GM18858 (cell line): Measurements from ENCODE around the gene USP1.

Experiments used
- ATAC-seq: cut with Tn5 transposase; IDR thresholded peaks from one replicate; pipeline ENCODE4 v1.9.1; 2021; ENCODE audit not compliant: unreplicated experiment

USP1 gene

DNA sequence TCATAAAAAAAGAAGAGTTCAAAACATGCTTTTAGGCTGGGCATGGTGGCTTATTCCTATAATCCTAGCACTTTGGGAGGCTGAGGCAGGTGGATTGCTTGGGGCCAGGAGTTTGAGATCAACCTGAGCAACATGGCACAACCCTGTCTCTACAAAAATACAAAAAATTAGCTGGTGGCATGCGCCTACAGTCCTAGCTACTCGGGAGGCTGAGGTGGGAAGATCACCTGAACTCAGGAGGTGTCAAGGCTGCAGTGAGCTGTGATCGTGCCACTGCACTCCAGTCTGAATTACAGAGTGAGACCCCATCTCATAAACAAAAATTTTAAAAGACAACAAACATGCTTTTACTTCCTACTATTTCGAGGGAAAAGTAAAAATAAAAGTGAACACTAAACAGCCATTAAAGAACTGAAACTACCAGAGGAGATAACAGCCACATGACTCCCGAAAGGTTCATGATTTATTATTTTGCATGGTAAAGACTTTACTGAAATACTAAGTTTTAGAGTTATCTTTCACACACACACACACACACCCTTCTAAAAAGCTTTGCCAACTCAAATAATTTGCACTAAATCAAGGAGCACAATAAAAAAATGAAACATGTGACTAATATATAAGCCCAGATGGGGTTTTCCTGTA is 48.1 kb downstream of the USP1 start:
- no peak for ATAC-seq

DNA sequence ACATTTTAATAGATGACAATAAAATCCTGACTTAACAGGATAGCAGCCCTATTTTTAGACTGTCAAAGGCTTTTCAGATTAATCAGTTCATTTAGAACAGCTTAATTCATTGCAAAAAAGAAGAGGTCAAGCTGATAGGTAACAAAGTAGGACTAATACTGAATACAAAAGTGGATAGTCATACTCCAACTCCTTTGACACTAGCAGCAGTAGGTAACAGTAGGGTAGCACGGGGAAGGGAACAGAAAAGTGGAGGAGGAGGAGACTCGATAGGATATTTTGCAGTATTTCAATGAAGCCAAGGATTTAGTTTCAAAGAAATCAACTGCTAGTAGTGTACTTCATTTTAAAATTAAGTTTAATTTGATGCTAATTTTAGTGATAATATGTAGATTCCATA is 51.1 kb downstream of the USP1 start:
- ATAC-seq: no peak

DNA sequence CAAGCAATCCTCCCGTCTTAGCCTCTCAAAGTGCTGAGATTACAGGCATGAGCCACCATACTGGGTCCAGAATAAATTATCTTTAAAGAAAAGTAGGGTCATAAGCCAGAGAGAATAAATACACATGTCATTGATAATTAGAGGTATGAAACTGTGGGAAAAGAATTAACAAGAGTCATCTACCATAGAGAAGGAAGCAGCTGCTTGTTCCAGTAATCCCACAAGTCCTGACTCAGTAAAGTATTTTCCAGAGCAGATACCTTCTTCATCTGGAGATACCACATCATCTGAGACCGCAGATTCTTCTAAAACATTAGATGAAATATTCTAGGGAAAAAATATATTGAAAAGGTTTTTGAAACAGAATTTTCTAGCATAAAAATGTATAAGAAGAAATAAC is 55.7 kb downstream of the USP1 start:
- ATAC-seq: no peak

DNA sequence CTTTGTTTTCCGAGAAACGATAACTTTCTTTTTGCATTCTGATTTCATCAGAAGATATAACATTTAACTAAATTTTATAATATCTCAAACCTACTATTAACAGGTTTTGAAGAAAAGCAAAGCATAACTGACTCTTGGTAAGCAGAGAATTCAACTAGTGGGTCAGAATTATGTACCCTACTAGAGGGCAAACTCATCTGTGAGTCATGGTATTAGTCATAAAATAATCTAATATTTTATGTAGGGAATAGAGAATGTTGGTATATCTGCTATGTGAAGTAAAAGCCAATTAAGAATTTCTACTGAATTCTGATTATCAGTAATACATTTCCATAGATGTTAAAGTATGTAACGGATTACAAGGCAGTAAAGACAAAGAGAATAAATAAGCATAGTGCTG is 56.8 kb downstream of the USP1 start:
- ATAC-seq: no peak

DNA sequence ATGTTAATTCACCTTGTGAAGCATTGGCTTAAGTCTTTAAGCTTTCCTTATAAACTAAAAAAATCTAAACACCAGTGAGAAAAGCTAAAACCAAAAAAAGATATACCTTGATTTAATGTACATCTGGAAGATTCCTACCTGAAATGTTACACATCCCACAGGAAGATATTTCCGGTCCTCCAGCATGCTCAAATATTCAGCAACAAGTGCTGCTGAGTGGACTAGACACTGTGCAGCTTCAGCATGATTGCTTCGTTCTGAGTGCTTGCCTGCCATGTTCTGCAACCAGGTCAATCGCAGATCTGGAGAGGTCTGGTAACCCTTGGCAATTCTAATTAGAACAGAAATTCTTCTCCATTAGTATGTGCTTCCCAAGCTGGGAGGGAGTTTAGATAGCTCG is 57.3 kb downstream of the USP1 start:
- ATAC-seq: no peak

DNA sequence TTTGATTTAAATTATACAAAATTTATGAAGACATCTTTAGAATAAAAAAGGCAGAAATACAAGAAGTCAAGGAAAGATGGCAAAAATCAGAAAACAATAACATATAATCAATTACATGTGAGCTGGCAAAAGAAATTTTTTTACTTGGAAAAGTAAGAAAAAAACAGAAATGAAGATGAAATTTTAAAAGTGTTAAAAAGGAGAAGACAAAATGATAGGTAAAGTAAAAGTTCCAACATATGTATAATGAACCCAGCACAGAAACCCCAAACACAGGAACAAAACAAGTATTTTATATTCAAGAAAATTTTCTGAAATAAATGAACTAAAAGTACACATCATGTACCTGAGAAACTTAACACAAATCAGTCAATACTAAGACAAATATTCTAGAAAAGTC is 63.4 kb downstream of the USP1 start:
- ATAC-seq: no peak
